H1 (cell line): Measurements from ENCODE around the gene IRF5. TPM values are rescaled to one million over a fixed set of nuclear protein-coding genes. Genes with fewer than 3 reads are reported as not detected.

Experiments used
- CTCF ChIA-PET: fragments of 300-600 bp; sonication (Branson Sonifier 250); formaldehyde crosslinking; loops from one replicate; lab custom pipeline; 2021; ENCODE audit not compliant: partially characterized antibody; lab: Charles Lee
- POLR2A ChIA-PET: fragments of 300-600 bp; sonication (Branson Sonifier 250); formaldehyde crosslinking; loops from one replicate; lab custom pipeline; 2021; ENCODE audit warnings: inconsistent platforms; ENCODE audit not compliant: partially characterized antibody; lab: Charles Lee
- DNase-seq, 2 experiments: peaks; one replicate each; pipeline versions ENCODE4 v3.0.0 to v3.0.0-alpha.2; 2010 to 2022; ENCODE audit warnings: low spot score in 2 of 2, low read depth in 1 of 2, mixed read lengths in 1 of 2
- FAIRE-seq: peaks from 2 replicates; lab custom pipeline; 2011; peaks lifted over from hg19 to GRCh38; lab: Jason Lieb, UNC
- H2AFZ ChIP-seq: 2 replicates; pipeline ENCODE4 v1.8.1; 2012; ENCODE audit warnings: low read length, inconsistent platforms
- H2AK5ac ChIP-seq: 2 replicates; pipeline ENCODE4 v1.6.1; 2013; ENCODE audit warnings: low read depth, low read length
- H2BK120ac ChIP-seq: replicated peaks from 2 replicates; pipeline ENCODE3; 2013; ENCODE audit warnings: low read depth, low read length, inconsistent platforms
- H2BK12ac ChIP-seq: 2 replicates; pipeline ENCODE4 v1.6.1; 2013; ENCODE audit warnings: low read depth, low read length
- H2BK15ac ChIP-seq: 2 replicates; pipeline ENCODE4 v1.6.1; 2013; ENCODE audit warnings: low read length
- H2BK20ac ChIP-seq: 2 replicates; pipeline ENCODE4 v1.6.1; 2013; ENCODE audit warnings: low read length
- H2BK5ac ChIP-seq: 2 replicates; pipeline ENCODE4 v1.6.1; 2013; ENCODE audit warnings: low read depth, low read length
- H3K14ac ChIP-seq: 2 replicates; pipeline ENCODE4 v1.6.1; 2013; ENCODE audit warnings: inconsistent platforms; ENCODE audit not compliant: insufficient read length
- H3K18ac ChIP-seq: 2 replicates; pipeline ENCODE4 v1.6.1; 2013; ENCODE audit warnings: low read length; ENCODE audit errors: extremely low read depth
- H3K23ac ChIP-seq: 2 replicates; pipeline ENCODE4 v1.6.1; 2013; ENCODE audit warnings: inconsistent platforms; ENCODE audit not compliant: insufficient read length
- H3K23me2 ChIP-seq: 2 replicates; pipeline ENCODE4 v1.6.1; 2013; ENCODE audit warnings: low read depth, low read length
- H3K27ac ChIP-seq: 2 replicates; pipeline ENCODE4 v1.6.1; 2011; ENCODE audit warnings: low read depth, low read length, inconsistent platforms
- H3K27me3 ChIP-seq, 4 experiments: replicated peaks in 1 of 4; 1 replicate in 1 of 4; 2 replicates in 3 of 4; pipeline versions ENCODE4 v1.6.1 to v1.8.1; 2011 to 2013; ENCODE audit warnings: low read length in 3 of 4, mild to moderate bottlenecking in 3 of 4, inconsistent platforms in 2 of 4, mixed read lengths in 2 of 4, moderate library complexity in 1 of 4; ENCODE audit not compliant: control insufficient read depth in 3 of 4, insufficient read depth in 3 of 4; ENCODE audit errors: extremely low read depth in 1 of 4
- H3K36me3 ChIP-seq, 4 experiments: 2 replicates each; pipeline versions ENCODE4 v1.6.1 to v1.8.1; 2011 to 2013; ENCODE audit warnings: mild to moderate bottlenecking in 4 of 4, low read length in 3 of 4, moderate library complexity in 2 of 4, control low read depth in 1 of 4, inconsistent platforms in 1 of 4; ENCODE audit not compliant: insufficient read depth in 4 of 4, control insufficient read depth in 2 of 4
- H3K4ac ChIP-seq: replicated peaks from 2 replicates; pipeline ENCODE3; 2013; ENCODE audit warnings: low read length, low read depth, mixed read lengths, inconsistent platforms; ENCODE audit not compliant: insufficient read length
- H3K4me1 ChIP-seq, 4 experiments: replicated peaks in 1 of 4; 1 replicate in 1 of 4; 2 replicates in 3 of 4; pipeline versions ENCODE4 v1.6.1 to v1.8.1; 2011 to 2013; ENCODE audit warnings: low read length in 3 of 4, inconsistent platforms in 2 of 4, mixed read lengths in 1 of 4; ENCODE audit not compliant: insufficient read depth in 4 of 4, control insufficient read depth in 3 of 4
- H3K4me2 ChIP-seq, 2 experiments: 2 replicates each; pipeline versions ENCODE4 v1.6.1 to v1.8.1; 2011 to 2013; ENCODE audit warnings: low read depth in 2 of 2, low read length in 2 of 2, control low read depth in 1 of 2, inconsistent platforms in 1 of 2, mild to moderate bottlenecking in 1 of 2; ENCODE audit not compliant: insufficient read depth in 1 of 2
- H3K4me3 ChIP-seq, 4 experiments: fragments of 200-600, 300-600 bp in 1 of 4; sonication (generic), shearing (Covaris generic), sonication (Bioruptor Twin) in 1 of 4; 2 replicates each; pipeline versions ENCODE4 v1.5.1 to v1.8.1; 2011 to 2016; ENCODE audit warnings: low read length in 4 of 4, low read depth in 3 of 4, control low read depth in 2 of 4, inconsistent platforms in 2 of 4, mild to moderate bottlenecking in 2 of 4, mixed read lengths in 1 of 4, moderate library complexity in 1 of 4; ENCODE audit not compliant: insufficient read depth in 2 of 4; ENCODE audit errors: extremely low read depth in 1 of 4
- H3K56ac ChIP-seq: replicated peaks from 2 replicates; pipeline ENCODE3; 2013; ENCODE audit warnings: low read depth, mild to moderate bottlenecking, mixed read lengths, low read length, inconsistent platforms; ENCODE audit not compliant: insufficient read length
- H3K79me1 ChIP-seq: 2 replicates; pipeline ENCODE4 v1.6.1; 2013; ENCODE audit warnings: low read depth, low read length, control low read depth
- H3K79me2 ChIP-seq, 2 experiments: 2 replicates each; pipeline versions ENCODE4 v1.6.1 to v1.8.1; 2012 to 2013; ENCODE audit warnings: low read length in 2 of 2, mild to moderate bottlenecking in 2 of 2, inconsistent platforms in 1 of 2; ENCODE audit not compliant: insufficient read depth in 2 of 2, control insufficient read depth in 1 of 2
- H3K9ac ChIP-seq, 4 experiments: replicated peaks in 1 of 4; 1 replicate in 1 of 4; 2 replicates in 3 of 4; pipeline versions ENCODE4 v1.6.1 to v1.8.1; 2011 to 2013; ENCODE audit warnings: low read depth in 3 of 4, low read length in 3 of 4, control low read depth in 2 of 4, mild to moderate bottlenecking in 2 of 4, moderate library complexity in 2 of 4, inconsistent platforms in 1 of 4; ENCODE audit errors: extremely low read depth in 1 of 4
- H3K9me3 ChIP-seq, 2 experiments: 2 replicates each; pipeline versions ENCODE4 v1.6.1 to v1.8.1; 2012 to 2013; ENCODE audit warnings: mild to moderate bottlenecking in 2 of 2, moderate library complexity in 2 of 2, control low read depth in 1 of 2, inconsistent platforms in 1 of 2, low read depth in 1 of 2, low read length in 1 of 2, mixed read lengths in 1 of 2; ENCODE audit not compliant: insufficient read depth in 2 of 2
- H4K20me1 ChIP-seq, 2 experiments: replicated peaks in 1 of 2; 2 replicates each; pipeline versions ENCODE3 to v1.8.1; 2011 to 2013; ENCODE audit warnings: inconsistent platforms in 2 of 2, low read length in 2 of 2, mild to moderate bottlenecking in 1 of 2; ENCODE audit not compliant: insufficient read depth in 2 of 2, control insufficient read depth in 1 of 2
- H4K5ac ChIP-seq: 2 replicates; pipeline ENCODE4 v1.6.1; 2013; ENCODE audit warnings: low read length, low read depth, mixed read lengths, inconsistent platforms; ENCODE audit not compliant: insufficient read length
- H4K8ac ChIP-seq: 2 replicates; pipeline ENCODE4 v1.8.0; 2013; ENCODE audit warnings: mild to moderate bottlenecking, moderate library complexity, low read length, inconsistent platforms; ENCODE audit not compliant: insufficient read depth; ENCODE audit errors: extremely low read depth
- H4K91ac ChIP-seq: replicated peaks from 2 replicates; pipeline ENCODE3; 2013; ENCODE audit warnings: low read length, mixed read lengths, inconsistent platforms; ENCODE audit not compliant: insufficient read length
- CREB1 ChIP-seq: IDR thresholded peaks from 2 replicates; pipeline ENCODE4 v1.6.1; 2012; ENCODE audit warnings: inconsistent platforms
- CTCF ChIP-seq, 3 experiments: IDR thresholded peaks; 1 replicate in 2 of 3; 2 replicates in 1 of 3; pipeline versions ENCODE4 v1.5.1 to v1.6.1; 2011; ENCODE audit warnings: low read length in 3 of 3, mild to moderate bottlenecking in 3 of 3, inconsistent platforms in 2 of 3, low read depth in 1 of 3, moderate library complexity in 1 of 3; ENCODE audit not compliant: insufficient read depth in 1 of 3; ENCODE audit errors: control extremely low read depth in 1 of 3
- E2F6 ChIP-seq: IDR thresholded peaks from 2 replicates; pipeline ENCODE4 v1.6.1; 2012; ENCODE audit warnings: inconsistent platforms
- KDM4A ChIP-seq: IDR thresholded peaks from one replicate; pipeline ENCODE4 v1.7.1; 2012; ENCODE audit warnings: low read depth, mild to moderate bottlenecking, moderate library complexity, low read length, inconsistent platforms; ENCODE audit not compliant: severe bottlenecking
- MAX ChIP-seq: IDR thresholded peaks from 2 replicates; pipeline ENCODE4 v1.6.1; 2012; ENCODE audit warnings: inconsistent platforms
- SP2 ChIP-seq: IDR thresholded peaks from 2 replicates; pipeline ENCODE4 v1.6.1; 2012; ENCODE audit warnings: mild to moderate bottlenecking, low read length, inconsistent platforms
- SP4 ChIP-seq: IDR thresholded peaks from 2 replicates; pipeline ENCODE4 v1.6.1; 2012; ENCODE audit warnings: low read length, inconsistent platforms
- WGBS, 2 experiments: shearing (Covaris generic) in 1 of 2; methylation state at CpG; one replicate each; pipeline versions ENCODE4 v1.1.6 to v1.1.7; 2013 to 2015; ENCODE audit warnings: low lambda C conversion rate in 2 of 2, mixed read lengths in 2 of 2, inconsistent platforms in 1 of 2, low coverage in 1 of 2, missing lambda C conversion rate in 1 of 2; ENCODE audit not compliant: insufficient replicate concordance in 2 of 2, insufficient coverage in 1 of 2, insufficient read length in 1 of 2; ENCODE audit errors: extremely low coverage in 1 of 2, missing lambda C conversion rate in 1 of 2; 5-methylcytosine and 5-hydroxymethylcytosine counted together
- polyA plus RNA-seq, 7 experiments: library from polyadenylated mRNA; depleted of rRNA in 3 of 7; stranded (reverse) in 5 of 7; unstranded in 2 of 7; fragments of >200 nt in 5 of 7; fragments of 200-250 nt in 2 of 7; gene quantifications; 1 replicate in 5 of 7; 2 replicates in 1 of 7; 4 replicates in 1 of 7; pipeline versions ENCODE4 v1.2.1 to v1.2.3, GENCODE V29; 2011 to 2013; ENCODE audit warnings: missing spikeins in 2 of 7, mixed read lengths in 2 of 7
- total RNA-seq: library from RNA; stranded (reverse); fragmentation: NEBNext Ultra II Directional; extraction: Animal tissue kit (Norgen Biotek cat#: 25700); gene quantifications from 2 replicates; pipeline ENCODE4 v1.2.1, GENCODE V29; 2021

IRF5 gene
- total and polyA plus RNA-seq, 2 of the 8 experiments (the other 6 are each of a cell fraction or from before 2014, with no cell fraction given): 0.28 to 1.1 TPM

GRCh38 chr7:128891110-128891941, 46.4 kb upstream of the IRF5 start:
- peak overlapping the region; percentile 28 to 66 (median 40) for H3K4me3 ChIP-seq
- CTCF ChIA-PET: interaction anchor here (0.6 to 2.5 kb wide), 3 partner anchors 10 to 174 kb away, joined by 3 to 8 read pairs (median 3); no protein-coding TSS in a partner anchor
- peak; percentile 62; the same call in 1 of the 2 replicates for TF ChIP-seq MAX
- TF ChIP-seq CTCF (IDR thresholded peaks at IDR 0.05; ENCODE audit: control extremely low read depth in 1 of 3, insufficient read depth in 1 of 3, low read depth in 1 of 3, low read length in 3 of 3): peak in 1 of 3 experiments; percentile 28; a peak in 1 of 4 replicates
- TF ChIP-seq SP2: no peak
- TF ChIP-seq KDM4A: peak; percentile 85
- TF ChIP-seq CREB1: peak; percentile 54
- TF ChIP-seq E2F6: peak; percentile 62
- no peak for TF ChIP-seq SP4

More at GRCh38 chr7:128891110-128891941, 46.4 kb upstream of the IRF5 start:
- FAIRE-seq (no peak), DNase-seq (peak in 1 of 2 experiments; percentile 77)
- H2BK120ac ChIP-seq: peak overlapping the region; percentile 47
- H3K23me2 ChIP-seq: peaks cover 20% of the 10 kb centered on the region; the same call in 1 of the 2 replicates
- no peaks in the 10 kb centered on the region for H3K79me2 ChIP-seq
- 0 out of 2 replicates have a peak, but pooled peaks cover 7% of the 10 kb centered on the region for H3K79me1 ChIP-seq
- no peak overlapping the region for H3K27ac ChIP-seq
- H2AFZ ChIP-seq: peak overlapping the region; percentile 7; the same call in 1 of the 2 replicates
- POLR2A ChIA-PET: no interaction called here
- H3K18ac ChIP-seq: peak overlapping the region; percentile 60
- H3K9ac ChIP-seq: no peak overlapping the region
- H3K4me2 ChIP-seq: peak overlapping the region; percentile 30 to 83
- no peak overlapping the region for H4K5ac ChIP-seq
- H2BK12ac ChIP-seq: peak overlapping the region; percentile 39; the same call in 1 of the 2 replicates
- H4K8ac ChIP-seq: peak overlapping the region; percentile 84; the same call in 1 of the 2 replicates
- peaks cover 0 to 7% (median 4%) of the 10 kb centered on the region in 4 experiments; a peak in 4 of 7 replicates for H3K27me3 ChIP-seq
- WGBS, 2 experiments: 44% methylated on average over 13 of the region's 41 CpGs; no CpG with 5 or more reads in 1 of the 2 experiments
- H2BK5ac ChIP-seq: no peak overlapping the region
- no peak overlapping the region for H4K91ac ChIP-seq
- H3K14ac ChIP-seq: no peak overlapping the region
- H2AK5ac ChIP-seq: no peak overlapping the region; the same call in 1 of the 2 replicates
- H2BK15ac ChIP-seq: peak overlapping the region; percentile 94
- H3K4me1 ChIP-seq: peaks cover 0 to 19% (median 12%) of the 10 kb centered on the region in 4 experiments; a peak in 5 of 7 replicates
- H3K9me3 ChIP-seq: no peaks in the 10 kb centered on the region
- peaks cover 0 to 13% of the 10 kb centered on the region in 2 experiments for H4K20me1 ChIP-seq
- no peaks in the 10 kb centered on the region for H3K36me3 ChIP-seq
- H2BK20ac ChIP-seq: 0 out of 2 replicates have a peak overlapping the region, but pooled peaks have one; percentile 72
- no peak overlapping the region for H3K4ac ChIP-seq
- H3K56ac ChIP-seq: no peak overlapping the region
- no peak overlapping the region for H3K23ac ChIP-seq
